Tibial artery (tissue), 4 donors: ENCODE measurements around the gene LRP1B.

Source experiments
- DNase-seq, 2 donors: peaks; one replicate each; pipeline ENCODE4 v3.0.0-alpha.2; 2019
- H3K27ac ChIP-seq, 2 donors: fragments of 200-600 bp; sonication (generic) in 1 of 2; 1 replicate in 1 of 2; 2 replicates in 1 of 2; pipeline ENCODE4 v1.5.1; 2018 to 2019; ENCODE audit warnings: mild to moderate bottlenecking in 1 of 2
- H3K27me3 ChIP-seq, 2 donors: fragments of 200-600 bp; sonication (generic) in 1 of 2; one replicate each; pipeline versions ENCODE4 v1.5.1 to v1.6.0; 2016 to 2019
- H3K36me3 ChIP-seq, 3 donors: fragments of 200-600 bp; sonication (generic) in 2 of 3; one replicate each; pipeline ENCODE4 v1.5.1; 2016 to 2019; ENCODE audit warnings: mild to moderate bottlenecking in 2 of 3
- H3K4me1 ChIP-seq, 4 donors: fragments of 200-600 bp; sonication (generic) in 2 of 4; 1 replicate in 3 of 4; 2 replicates in 1 of 4; pipeline ENCODE4 v1.5.1; 2016 to 2019
- H3K4me3 ChIP-seq, 2 donors: fragments of 200-600 bp; sonication (generic) in 1 of 2; 1 replicate in 1 of 2; 2 replicates in 1 of 2; pipeline ENCODE4 v1.5.1; 2018 to 2019; ENCODE audit warnings: mild to moderate bottlenecking in 2 of 2
- H3K9me3 ChIP-seq, 3 donors: fragments of 200-600 bp; sonication (generic) in 1 of 3; one replicate each; pipeline ENCODE4 v1.5.1; 2016 to 2019
- CTCF ChIP-seq, 2 experiments: fragments of 200-600 bp in 1 of 2; fragments of 450-650 bp in 1 of 2; IDR thresholded peaks; one replicate each; pipeline ENCODE4 v1.5.1; 2017 to 2019; ENCODE audit warnings: antibody characterized with exemption in 2 of 2, mild to moderate bottlenecking in 1 of 2, moderate library complexity in 1 of 2
- intact Hi-C: fragments of 100-400 bp; cut with DNase I; formaldehyde crosslinking; loops from one replicate; pipeline ENCODE4 v1.15.0; 2023; ENCODE audit warnings: low total_unique reads

Gene LRP1B

DNA sequence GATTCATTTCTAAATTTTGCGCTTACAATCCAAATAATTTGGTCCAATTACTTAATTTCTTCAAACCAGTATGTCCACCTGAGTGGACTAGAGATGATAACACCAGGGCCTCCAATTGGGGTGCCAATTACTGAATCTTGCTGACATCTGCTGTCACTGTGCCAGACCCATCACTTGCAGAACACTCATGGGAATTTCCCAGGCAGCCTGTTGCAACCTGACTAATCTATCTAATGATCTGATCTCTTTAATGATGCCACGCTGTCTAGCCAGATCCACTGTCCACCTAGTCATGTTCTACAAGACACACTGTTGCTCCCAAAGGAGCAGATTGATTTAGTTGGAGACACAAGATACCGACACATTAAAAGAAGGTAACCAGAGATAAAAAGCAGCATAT is 11.8 kb upstream of the LRP1B start:
- Histone ChIP-seq H3K4me3 (no peak overlapping the region), H3K36me3 (no peaks in the 10 kb centered on the region), H3K27me3 (no peaks in the 10 kb centered on the region), H3K27ac (no peak overlapping the region), H3K9me3 (no peaks in the 10 kb centered on the region), H3K4me1 (no peaks in the 10 kb centered on the region)
- no peak for TF ChIP-seq CTCF (IDR thresholded peaks at IDR 0.05)
- no peak for DNase-seq
- intact Hi-C loops = no loop called here

GRCh38 chr2:142140434-142140845 is 9.6 kb upstream of the LRP1B start:
- TF ChIP-seq CTCF (IDR thresholded peaks at IDR 0.05) = peak; percentile 24 to 47
- Histone ChIP-seq H3K36me3 (no peaks in the 10 kb centered on the region), H3K9me3 (no peaks in the 10 kb centered on the region), H3K27ac (no peak overlapping the region), H3K4me1 (no peaks in the 10 kb centered on the region), H3K27me3 (no peaks in the 10 kb centered on the region), H3K4me3 (no peak overlapping the region)
- intact Hi-C loops = no loop called here
- DNase-seq = no peak

DNA sequence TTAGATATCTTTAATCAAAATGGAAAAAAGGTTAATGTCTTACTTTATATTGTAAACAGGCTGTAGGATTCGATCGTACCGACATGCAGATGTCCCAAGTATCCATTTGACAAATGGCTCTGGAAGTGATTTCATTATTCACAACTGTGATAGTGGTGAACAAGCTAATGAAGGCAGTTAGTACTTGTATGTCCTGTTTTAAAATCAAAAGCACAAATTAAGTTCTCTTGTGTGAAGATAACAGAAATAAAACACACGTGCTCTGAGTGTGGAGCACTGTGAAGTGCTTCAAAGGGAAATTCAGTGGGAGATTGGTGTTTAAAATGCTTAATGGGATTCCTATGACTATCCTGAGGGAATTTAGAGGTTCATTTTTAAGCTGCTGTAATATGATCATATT is 8.6 kb upstream of the LRP1B start:
- intact Hi-C loops = no loop called here

DNA sequence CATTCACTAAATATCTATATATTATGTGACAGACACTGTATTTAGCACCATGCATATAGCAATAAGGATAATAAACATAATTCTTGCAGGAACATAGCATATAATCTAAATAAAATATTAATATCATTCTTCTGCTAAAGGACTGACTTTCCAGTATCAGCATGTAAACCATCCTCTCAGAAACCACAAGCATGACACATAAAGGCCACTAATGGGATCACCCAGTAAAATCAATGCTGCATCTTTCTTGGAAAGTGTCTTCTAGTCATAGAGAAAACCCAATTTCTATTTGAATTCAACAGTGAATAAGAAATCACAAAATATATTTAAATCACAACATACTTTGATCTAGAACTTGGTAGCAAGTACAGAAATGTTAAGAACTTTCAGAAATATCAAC is 5.8 kb upstream of the LRP1B start:
- no peak for DNase-seq
- H3K4me1 ChIP-seq = peaks cover 0 to 4% (median 0%) of the 10 kb centered on the region in 4 donors
- no peaks in the 10 kb centered on the region for H3K9me3 ChIP-seq
- H3K27ac ChIP-seq = no peak overlapping the region
- intact Hi-C loops = no loop called here
- TF ChIP-seq CTCF (IDR thresholded peaks at IDR 0.05) = no peak
- no peak overlapping the region for H3K4me3 ChIP-seq
- peaks cover 0 to 7% of the 10 kb centered on the region in 2 donors for H3K27me3 ChIP-seq
- no peaks in the 10 kb centered on the region for H3K36me3 ChIP-seq

More for the DNA sequence above, 8.6 kb upstream of the LRP1B start:
- H3K27me3 ChIP-seq = no peaks in the 10 kb centered on the region
- no peak overlapping the region for H3K4me3 ChIP-seq
- no peak for TF ChIP-seq CTCF (IDR thresholded peaks at IDR 0.05)
- no peaks in the 10 kb centered on the region for H3K4me1 ChIP-seq
- H3K27ac ChIP-seq = no peak overlapping the region
- DNase-seq = no peak
- H3K9me3 ChIP-seq = no peaks in the 10 kb centered on the region
- H3K36me3 ChIP-seq = no peaks in the 10 kb centered on the region

DNA sequence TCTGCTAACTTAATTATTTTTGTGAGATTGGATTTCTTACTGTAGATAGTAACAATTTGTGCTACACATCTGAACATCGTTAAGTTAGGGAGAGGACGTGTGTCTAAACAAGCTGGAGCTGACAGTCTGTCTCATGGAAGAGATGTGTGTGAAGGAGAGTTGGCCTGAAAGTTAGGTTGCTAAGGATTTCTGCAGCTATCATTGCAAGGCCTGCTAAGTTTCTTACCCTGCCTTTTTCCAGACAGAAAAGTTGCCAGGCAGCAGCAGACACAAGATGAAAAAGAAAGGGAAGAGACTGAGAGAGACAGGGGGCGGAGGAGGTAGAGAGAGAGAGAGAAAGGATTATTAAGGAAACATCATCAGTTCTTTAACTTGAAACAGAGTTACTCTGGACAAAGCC is 4.1 kb upstream of the LRP1B start:
- no peak for TF ChIP-seq CTCF (IDR thresholded peaks at IDR 0.05)
- intact Hi-C loops = no loop called here
- Histone ChIP-seq H3K36me3 (no peaks in the 10 kb centered on the region), H3K4me1 (peaks cover 0 to 19% (median 9%) of the 10 kb centered on the region in 4 donors), H3K27me3 (peaks cover 0 to 16% of the 10 kb centered on the region in 2 donors), H3K27ac (no peak overlapping the region), H3K9me3 (no peaks in the 10 kb centered on the region), H3K4me3 (no peak overlapping the region)
- no peak for DNase-seq
